PC-3 (cell line): ENCODE measurements around the gene STK4. TPM values are rescaled to one million over a fixed set of nuclear protein-coding genes. Genes with fewer than 3 reads are reported as not detected.

Source experiments
- ATAC-seq: fragments of 200-7000 bp; cut with Tn5 transposase; 2 replicates; pipeline ENCODE4 v1.9.1; 2020; ENCODE audit warnings: mild to moderate bottlenecking, moderate library complexity
- BruUV-seq: library from RNA; stranded (reverse); fragments of 400-500 nt; replicated peaks from 2 replicates; lab custom pipeline; 2021; lab: Mats Ljungman, UMichigan
- CTCF ChIA-PET: fragments of 300-600 bp; sonication (Branson Sonifier 250); formaldehyde crosslinking; loops from one replicate; lab custom pipeline; 2022; ENCODE audit warnings: antibody characterized with exemption; lab: Charles Lee
- POLR2A ChIA-PET: fragments of 300-600 bp; sonication (Branson Sonifier 250); formaldehyde crosslinking; loops from one replicate; lab custom pipeline; 2022; ENCODE audit warnings: antibody characterized with exemption; ENCODE audit not compliant: unreplicated experiment; lab: Charles Lee
- DNase-seq: peaks from one replicate; pipeline ENCODE4 v3.0.0-alpha.2; 2015
- H2AFZ ChIP-seq: fragments of 300-600 bp; sonication (generic); 2 replicates; pipeline ENCODE4 v1.6.0; 2016; ENCODE audit warnings: antibody characterized with exemption, low read length
- H3F3A ChIP-seq: fragments of 300-600 bp; sonication (generic); one replicate; pipeline ENCODE4 v1.6.0; 2017; ENCODE audit warnings: antibody characterized with exemption, low read length, control low read depth, mild to moderate bottlenecking; ENCODE audit not compliant: unreplicated experiment
- H3K27ac ChIP-seq: fragments of 300-600 bp; sonication (generic); 2 replicates; pipeline ENCODE4 v1.5.1; 2016; ENCODE audit warnings: mild to moderate bottlenecking, low read length
- H3K27me3 ChIP-seq: fragments of 300-600 bp; sonication (generic); 2 replicates; pipeline ENCODE4 v1.6.1; 2016; ENCODE audit warnings: low read length, mixed read lengths
- H3K36me3 ChIP-seq: fragments of 300-600 bp; sonication (generic); 2 replicates; pipeline ENCODE4 v1.6.1; 2016; ENCODE audit warnings: low read depth, mixed run types, low read length, mixed read lengths
- H3K4me1 ChIP-seq: fragments of 300-600 bp; sonication (generic); 2 replicates; pipeline ENCODE4 v1.5.1; 2016; ENCODE audit warnings: low read length; ENCODE audit not compliant: insufficient read depth
- H3K4me2 ChIP-seq: fragments of 300-600 bp; sonication (generic); 2 replicates; pipeline ENCODE4 v1.6.0; 2016; ENCODE audit warnings: low read length
- H3K4me3 ChIP-seq: fragments of 300-600 bp; sonication (generic); 2 replicates; pipeline ENCODE4 v1.5.1; 2016; ENCODE audit warnings: mild to moderate bottlenecking, low read length, mixed read lengths
- H3K79me2 ChIP-seq: fragments of 300-600 bp; sonication (generic); 2 replicates; pipeline ENCODE4 v1.6.1; 2017; ENCODE audit warnings: low read length, mixed read lengths
- H3K9ac ChIP-seq: fragments of 300-600 bp; sonication (generic); 2 replicates; pipeline ENCODE4 v1.6.0; 2016; ENCODE audit warnings: mild to moderate bottlenecking, low read length
- H3K9me2 ChIP-seq: fragments of 300-600 bp; sonication (generic); replicated peaks from 2 replicates; pipeline ENCODE4 v1.6.1; 2016; ENCODE audit warnings: mixed run types, low read length, mixed read lengths
- H3K9me3 ChIP-seq: fragments of 300-600 bp; sonication (generic); 2 replicates; pipeline ENCODE4 v1.6.1; 2016; ENCODE audit warnings: low read length, mixed read lengths
- H4K20me1 ChIP-seq: fragments of 300-600 bp; sonication (generic); 2 replicates; pipeline ENCODE4 v1.6.1; 2016; ENCODE audit warnings: low read length, mixed read lengths
- EZH2 ChIP-seq: fragments of 300-600 bp; sonication (generic); IDR thresholded peaks from one replicate; pipeline ENCODE4 v1.6.1; 2017; ENCODE audit warnings: antibody characterized with exemption, mild to moderate bottlenecking, low read length; ENCODE audit not compliant: unreplicated experiment
- EZH2phosphoT487 ChIP-seq: fragments of 300-600 bp; sonication (generic); IDR thresholded peaks from 2 replicates; pipeline ENCODE4 v1.6.1; 2018; ENCODE audit warnings: mild to moderate bottlenecking, antibody characterized with exemption, low read length, borderline replicate concordance
- intact Hi-C: fragments of 100-400 bp; cut with micrococcal nuclease; formaldehyde crosslinking; loops from 2 replicates; pipeline ENCODE4 v1.9.0; 2023
- total RNA-seq: library from RNA; depleted of rRNA; stranded (reverse); fragments of >200 nt; gene quantifications from 2 replicates; pipeline ENCODE4 v1.2.3, GENCODE V29; 2014
- TF ChIP-seq, protein P1 (sequence below): fragments of 300-600 bp; sonication (generic); conservative IDR thresholded peaks from 2 replicates; pipeline ENCODE4 v1.5.1; 2017; ENCODE audit warnings: antibody characterized with exemption, low read depth, mild to moderate bottlenecking, low read length

STK4 gene
- total RNA-seq, 1 experiment from 2014 or later = 18.6 TPM

DNA sequence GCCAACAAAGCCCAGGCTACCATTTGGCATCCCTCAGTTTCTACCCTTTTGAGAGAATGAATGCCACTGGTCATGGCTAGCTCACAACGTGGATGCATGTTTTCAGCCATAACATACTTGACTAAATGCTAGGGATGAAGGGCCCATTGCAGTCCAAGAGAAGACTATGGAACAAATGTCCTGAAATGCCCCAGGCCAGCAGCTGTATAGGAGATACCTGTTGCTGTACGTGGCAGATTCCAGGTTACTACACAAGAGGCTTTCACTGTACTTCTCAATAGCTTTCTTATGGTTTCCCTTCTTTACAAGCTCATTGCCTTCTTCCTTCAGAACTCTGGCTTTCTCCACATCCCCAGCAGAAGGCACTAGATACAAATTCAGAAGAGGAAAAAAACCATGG, 17.8 kb upstream of the STK4 start:
- TF ChIP-seq EZH2 (no peak), EZH2phosphoT487 (no peak)
- TF ChIP-seq, protein P1, sequence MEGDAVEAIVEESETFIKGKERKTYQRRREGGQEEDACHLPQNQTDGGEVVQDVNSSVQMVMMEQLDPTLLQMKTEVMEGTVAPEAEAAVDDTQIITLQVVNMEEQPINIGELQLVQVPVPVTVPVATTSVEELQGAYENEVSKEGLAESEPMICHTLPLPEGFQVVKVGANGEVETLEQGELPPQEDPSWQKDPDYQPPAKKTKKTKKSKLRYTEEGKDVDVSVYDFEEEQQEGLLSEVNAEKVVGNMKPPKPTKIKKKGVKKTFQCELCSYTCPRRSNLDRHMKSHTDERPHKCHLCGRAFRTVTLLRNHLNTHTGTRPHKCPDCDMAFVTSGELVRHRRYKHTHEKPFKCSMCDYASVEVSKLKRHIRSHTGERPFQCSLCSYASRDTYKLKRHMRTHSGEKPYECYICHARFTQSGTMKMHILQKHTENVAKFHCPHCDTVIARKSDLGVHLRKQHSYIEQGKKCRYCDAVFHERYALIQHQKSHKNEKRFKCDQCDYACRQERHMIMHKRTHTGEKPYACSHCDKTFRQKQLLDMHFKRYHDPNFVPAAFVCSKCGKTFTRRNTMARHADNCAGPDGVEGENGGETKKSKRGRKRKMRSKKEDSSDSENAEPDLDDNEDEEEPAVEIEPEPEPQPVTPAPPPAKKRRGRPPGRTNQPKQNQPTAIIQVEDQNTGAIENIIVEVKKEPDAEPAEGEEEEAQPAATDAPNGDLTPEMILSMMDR = no peak
- no peaks in the 10 kb centered on the region for H3K4me1 ChIP-seq
- no peak overlapping the region for H3K4me3 ChIP-seq
- DNase-seq (no peak), ATAC-seq (no peak)
- no peak overlapping the region for H3K27ac ChIP-seq
- H4K20me1 ChIP-seq = peaks cover 24% of the 10 kb centered on the region; the same call in 1 of the 2 replicates
- BruUV-seq = no TSS peak
- no peak overlapping the region for H2AFZ ChIP-seq
- H3F3A ChIP-seq = no peaks in the 10 kb centered on the region
- H3K9ac ChIP-seq = no peak overlapping the region
- H3K79me2 ChIP-seq = peaks cover 5% of the 10 kb centered on the region; the same call in 1 of the 2 replicates
- ChIA-PET CTCF (interaction anchor here (0.6 to 1.0 kb wide), 3 partner anchors 12 to 45 kb away, joined by 3 to 4 read pairs (median 4); partner anchors contain the start of gene TOMM34), POLR2A (interaction anchor here (0.7 kb wide), 1 partner anchor 11 kb away, joined by 3 read pairs; no protein-coding TSS in a partner anchor)
- H3K9me2 ChIP-seq = no peaks in the 10 kb centered on the region
- H3K9me3 ChIP-seq = no peaks in the 10 kb centered on the region
- intact Hi-C loops = no loop called here
- no peaks in the 10 kb centered on the region for H3K27me3 ChIP-seq
- H3K36me3 ChIP-seq = peaks cover 90% of the 10 kb centered on the region
- H3K4me2 ChIP-seq = no peak overlapping the region

DNA sequence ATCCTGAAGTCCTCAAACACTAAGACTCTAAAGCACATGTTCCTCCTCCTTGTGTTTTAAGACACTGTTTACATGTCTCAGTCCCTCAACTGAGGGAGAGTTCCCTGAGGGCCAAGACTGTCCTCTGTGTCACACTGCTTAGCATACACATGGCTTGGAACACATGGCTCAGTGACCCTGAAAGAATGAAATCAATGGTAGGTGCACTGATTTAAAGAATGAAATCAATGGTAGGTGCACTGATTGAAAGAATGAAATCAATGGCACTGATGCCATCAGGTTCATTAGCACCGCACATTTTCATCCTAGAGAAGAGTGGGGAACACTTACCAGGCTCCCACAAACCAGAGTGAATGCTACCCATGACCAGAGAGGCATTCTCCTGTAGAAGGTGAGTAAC, 15.9 kb upstream of the STK4 start:
- Histone ChIP-seq H3K9me3 (no peaks in the 10 kb centered on the region), H3K4me1 (no peaks in the 10 kb centered on the region), H3K36me3 (peaks cover 90% of the 10 kb centered on the region), H3F3A (no peaks in the 10 kb centered on the region), H3K79me2 (peaks cover 24% of the 10 kb centered on the region), H3K27me3 (no peaks in the 10 kb centered on the region), H3K4me3 (no peak overlapping the region), H3K9me2 (no peaks in the 10 kb centered on the region), H3K9ac (no peak overlapping the region), H3K4me2 (no peak overlapping the region), H3K27ac (no peak overlapping the region), H2AFZ (no peak overlapping the region), H4K20me1 (peaks cover 39% of the 10 kb centered on the region)
- POLR2A ChIA-PET = no interaction called here
- ATAC-seq = no peak
- TF ChIP-seq, protein P1 = no peak
- TF ChIP-seq EZH2 = no peak
- TF ChIP-seq EZH2phosphoT487 = no peak
- intact Hi-C loops = no loop called here
- no peak for DNase-seq
- no TSS peak for BruUV-seq
- CTCF ChIA-PET = no interaction called here

DNA sequence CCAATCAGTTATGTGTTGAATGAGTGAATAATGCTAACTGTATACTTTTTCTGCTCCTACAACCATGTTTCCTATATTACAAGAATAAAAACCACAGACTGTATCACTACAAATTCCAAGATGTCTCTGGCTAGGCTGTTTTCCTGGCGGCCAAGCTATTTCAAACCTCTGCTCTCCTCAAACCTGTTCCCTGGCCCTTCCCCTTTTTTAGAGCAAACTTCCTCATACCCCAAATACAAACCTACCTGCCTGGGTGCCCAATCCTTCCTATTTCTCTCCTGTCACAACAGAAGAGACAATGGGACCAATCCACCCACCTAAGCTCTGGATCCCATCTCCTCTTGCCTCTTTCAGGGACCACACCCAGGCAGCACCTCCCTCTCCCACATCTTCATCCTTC, 13.6 kb upstream of the STK4 start:
- BruUV-seq = no TSS peak
- DNase-seq (no peak), ATAC-seq (no peak)
- ChIA-PET CTCF (no interaction called here), POLR2A (interaction anchor here (0.7 kb wide), 1 partner anchor 18 kb away, joined by 5 read pairs; no protein-coding TSS in a partner anchor)
- no peaks in the 10 kb centered on the region for H3F3A ChIP-seq
- no peaks in the 10 kb centered on the region for H3K27me3 ChIP-seq
- peaks cover 61% of the 10 kb centered on the region for H4K20me1 ChIP-seq
- H3K4me3 ChIP-seq = no peak overlapping the region
- H2AFZ ChIP-seq = no peak overlapping the region
- peaks cover 47% of the 10 kb centered on the region for H3K79me2 ChIP-seq
- H3K4me2 ChIP-seq = no peak overlapping the region
- H3K9ac ChIP-seq = no peak overlapping the region
- peaks cover 89% of the 10 kb centered on the region for H3K36me3 ChIP-seq
- H3K4me1 ChIP-seq = peaks cover 5% of the 10 kb centered on the region; the same call in 1 of the 2 replicates
- TF ChIP-seq, protein P1 = no peak
- TF ChIP-seq EZH2phosphoT487 = no peak
- no peak for TF ChIP-seq EZH2
- H3K9me2 ChIP-seq = no peaks in the 10 kb centered on the region
- H3K9me3 ChIP-seq = no peaks in the 10 kb centered on the region
- no peak overlapping the region for H3K27ac ChIP-seq
- intact Hi-C loops = no loop called here
